Stimulated activated CD4-positive, alpha-beta T cell treated with anti-CD3 and anti-CD28 coated beads, Interleukin-15, amount 100 ng/mL, for 1 hour (primary cell): ENCODE measurements around the gene OSGIN1.

ENCODE experiments used
- DNase-seq, 2 donors: peaks; one replicate each; pipeline ENCODE4 v3.0.0-alpha.2; 2020; ENCODE audit warnings: low read depth in 1 of 2, low spot score in 1 of 2

OSGIN1 gene

DNA sequence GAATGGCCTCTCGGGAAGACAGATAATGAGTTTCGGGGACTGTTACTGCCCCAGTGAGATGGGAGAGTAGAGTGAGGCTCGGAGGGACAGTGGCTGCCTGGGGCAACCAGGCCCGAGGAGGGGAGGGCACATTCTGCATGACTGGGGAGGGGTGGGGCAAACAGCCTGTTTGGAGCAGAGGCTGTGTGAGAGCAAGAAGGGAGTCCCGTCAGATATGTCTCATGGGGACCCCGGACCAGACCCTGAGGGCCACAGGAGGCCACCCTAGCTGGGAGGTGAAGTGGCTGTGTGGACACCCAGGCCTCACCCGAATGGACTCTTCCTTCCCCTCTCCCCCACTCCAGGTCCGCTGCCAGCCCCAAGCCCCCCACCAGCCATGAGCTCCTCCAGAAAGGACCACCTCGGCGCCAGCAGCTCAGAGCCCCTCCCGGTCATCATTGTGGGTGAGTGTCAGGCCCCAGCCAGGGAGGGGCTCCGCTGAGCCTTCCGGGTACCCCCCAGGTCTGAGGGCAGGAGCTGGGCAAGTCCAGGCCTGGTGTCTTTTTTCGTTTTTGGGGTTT is 4.3 kb downstream of the OSGIN1 start:
- no peak for DNase-seq

DNA sequence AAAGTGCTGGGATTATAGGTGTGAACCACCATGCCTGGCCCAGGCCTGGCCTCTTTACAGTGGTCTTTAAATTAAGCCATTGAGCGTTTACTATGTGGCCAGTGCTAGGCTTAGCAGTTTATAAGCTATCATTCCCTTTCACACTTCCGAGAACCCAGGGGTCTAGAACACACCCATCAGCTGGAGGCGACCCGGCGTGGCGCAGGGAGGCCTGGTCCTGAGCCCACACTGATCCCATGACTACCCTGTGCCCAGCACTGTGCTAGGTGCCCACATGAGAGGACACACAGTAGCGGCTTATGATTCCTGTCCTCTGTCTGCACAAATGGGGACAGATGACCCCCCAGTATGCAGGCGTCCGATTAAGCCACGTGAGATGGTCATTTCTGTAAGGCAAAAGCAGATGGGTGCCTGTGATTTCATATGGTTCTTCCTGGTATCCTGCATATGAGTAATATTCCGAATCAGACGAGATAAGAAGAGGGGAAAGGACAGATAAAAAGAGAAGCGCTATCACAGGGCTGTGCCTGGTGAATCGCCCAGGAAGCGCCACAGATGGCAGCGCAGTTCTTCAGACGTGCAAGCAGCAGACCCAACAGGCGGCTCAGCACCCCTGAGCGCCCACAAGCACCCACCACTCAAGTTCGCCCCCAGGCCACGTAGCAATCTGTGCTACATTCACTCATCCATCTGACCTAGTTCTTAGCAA is 5.3 kb downstream of the OSGIN1 start:
- DNase-seq = no peak

- no peak for DNase-seq
Measured at GRCh38 chr16:83958846-83959565, 6.0 kb downstream of the OSGIN1 start.

DNA sequence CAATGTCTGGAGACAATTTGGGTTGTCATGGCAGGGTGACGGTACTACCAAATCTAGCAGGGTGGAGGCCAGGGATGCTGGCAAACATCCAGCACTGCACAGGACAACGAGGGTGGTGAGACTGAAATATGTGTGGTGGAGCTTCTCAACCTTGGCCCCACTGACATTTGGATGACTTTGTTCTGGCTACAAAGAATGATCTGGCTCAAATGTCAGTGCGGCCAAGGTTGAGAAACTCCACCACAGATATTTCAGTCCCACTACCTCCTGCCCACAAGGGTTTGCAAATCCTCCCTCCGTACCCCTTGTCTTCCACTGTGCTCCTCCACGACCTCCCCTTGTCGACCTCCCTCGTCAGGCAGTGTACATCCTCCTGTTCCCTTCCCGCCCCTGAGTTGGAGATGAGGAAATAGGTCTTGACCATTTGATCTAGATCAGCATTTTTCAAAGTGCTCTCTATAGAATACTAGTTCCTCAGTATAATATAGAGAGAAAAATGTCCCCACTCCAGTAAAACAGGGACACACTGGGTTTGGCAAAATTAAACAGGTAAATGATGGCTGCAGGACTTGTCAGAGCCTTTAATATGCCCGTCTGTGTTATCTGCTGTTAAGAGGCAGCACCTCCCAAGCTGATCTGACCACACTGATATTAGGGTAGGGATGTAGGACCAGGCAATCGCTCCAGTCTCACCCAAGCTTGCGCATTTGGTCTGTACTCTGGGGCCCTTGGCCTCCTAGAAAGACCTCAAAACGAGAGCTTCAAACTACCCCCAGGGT is 6.8 kb downstream of the OSGIN1 start:
- no peak for DNase-seq

GRCh38 chr16:83960521-83961249 is 7.6 kb downstream of the OSGIN1 start:
- no peak for DNase-seq

- DNase-seq = no peak
Measured at GRCh38 chr16:83961591-83961990, 8.6 kb downstream of the OSGIN1 start.

DNA sequence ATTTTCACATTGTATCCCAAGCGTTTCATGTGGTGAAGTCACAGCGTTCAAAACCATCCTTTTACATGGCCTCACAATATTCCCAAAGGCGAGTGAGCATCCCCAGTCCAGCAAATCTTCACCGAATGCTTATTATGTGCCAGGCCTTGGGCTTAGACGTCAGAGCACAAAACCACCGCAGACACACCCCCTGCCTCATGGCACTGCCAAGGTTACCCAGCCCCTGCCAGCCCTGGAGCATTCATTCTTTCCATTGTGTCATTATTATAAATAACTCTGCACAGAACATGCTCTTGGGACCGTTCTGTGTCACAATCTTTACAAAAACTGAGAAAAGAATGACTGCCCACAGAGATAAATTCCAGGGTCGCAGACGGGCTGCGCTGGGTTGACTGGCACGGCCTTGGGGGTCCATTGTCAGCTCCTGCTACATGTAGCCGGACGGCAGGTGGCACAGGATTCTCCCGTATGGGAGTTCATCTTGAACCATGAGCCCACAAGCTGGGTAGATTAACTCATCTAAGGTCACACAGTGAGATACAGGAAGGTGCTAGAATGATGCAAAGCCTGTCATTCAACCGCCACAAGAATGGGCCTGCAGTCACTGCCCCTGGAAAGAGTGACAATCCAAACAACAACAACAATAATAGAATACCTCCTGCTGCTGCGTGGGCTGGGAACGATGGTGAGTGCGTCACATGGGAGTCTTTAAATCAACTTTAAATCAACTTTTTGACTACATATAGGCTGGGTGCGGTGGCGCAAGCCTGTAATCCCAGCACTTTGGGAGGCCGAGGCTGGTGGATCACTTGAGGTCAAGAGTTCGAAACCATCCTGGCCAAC is 10.5 kb downstream of the OSGIN1 start:
- no peak for DNase-seq

DNA sequence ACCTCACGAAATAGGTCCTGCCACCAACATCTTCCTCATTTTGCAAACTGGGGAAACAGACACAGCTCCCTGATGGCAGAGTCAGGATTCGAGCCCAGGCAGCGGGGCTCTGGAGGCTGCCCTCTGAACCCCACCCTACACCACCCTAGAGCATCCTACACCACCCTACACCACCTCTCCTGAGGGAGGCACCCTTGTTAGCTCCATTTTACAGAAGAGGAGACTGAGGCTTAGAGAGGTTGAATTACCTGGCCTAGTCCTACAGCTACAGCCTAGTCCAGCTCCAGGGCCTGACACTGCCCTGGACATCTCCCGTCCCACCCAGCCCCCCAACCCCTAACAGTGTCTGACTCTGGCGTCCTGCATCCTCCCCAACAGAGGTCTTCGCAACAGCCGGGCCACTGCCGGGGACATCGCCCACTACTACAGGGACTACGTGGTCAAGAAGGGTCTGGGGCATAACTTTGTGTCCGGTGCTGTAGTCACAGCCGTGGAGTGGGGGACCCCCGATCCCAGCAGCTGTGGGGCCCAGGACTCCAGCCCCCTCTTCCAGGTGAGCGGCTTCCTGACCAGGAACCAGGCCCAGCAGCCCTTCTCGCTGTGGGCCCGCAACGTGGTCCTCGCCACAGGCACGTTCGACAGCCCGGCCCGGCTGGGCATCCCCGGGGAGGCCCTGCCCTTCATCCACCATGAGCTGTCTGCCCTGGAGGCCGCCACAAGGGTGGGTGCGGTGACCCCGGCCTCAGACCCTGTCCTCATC is 11.8 kb downstream of the OSGIN1 start:
- DNase-seq = no peak

DNA sequence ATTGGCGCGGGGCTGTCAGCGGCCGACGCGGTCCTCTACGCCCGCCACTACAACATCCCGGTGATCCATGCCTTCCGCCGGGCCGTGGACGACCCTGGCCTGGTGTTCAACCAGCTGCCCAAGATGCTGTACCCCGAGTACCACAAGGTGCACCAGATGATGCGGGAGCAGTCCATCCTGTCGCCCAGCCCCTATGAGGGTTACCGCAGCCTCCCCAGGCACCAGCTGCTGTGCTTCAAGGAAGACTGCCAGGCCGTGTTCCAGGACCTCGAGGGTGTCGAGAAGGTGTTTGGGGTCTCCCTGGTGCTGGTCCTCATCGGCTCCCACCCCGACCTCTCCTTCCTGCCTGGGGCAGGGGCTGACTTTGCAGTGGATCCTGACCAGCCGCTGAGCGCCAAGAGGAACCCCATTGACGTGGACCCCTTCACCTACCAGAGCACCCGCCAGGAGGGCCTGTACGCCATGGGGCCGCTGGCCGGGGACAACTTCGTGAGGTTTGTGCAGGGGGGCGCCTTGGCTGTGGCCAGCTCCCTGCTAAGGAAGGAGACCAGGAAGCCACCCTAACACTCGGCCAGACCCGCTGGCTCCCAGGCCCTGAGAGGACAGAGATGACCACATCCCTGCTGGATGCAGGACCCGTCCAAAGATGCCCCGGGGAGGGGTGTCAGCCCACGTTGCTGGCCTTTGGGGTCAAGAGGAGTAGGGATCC is 12.6 kb downstream of the OSGIN1 start:
- DNase-seq = no peak

DNA sequence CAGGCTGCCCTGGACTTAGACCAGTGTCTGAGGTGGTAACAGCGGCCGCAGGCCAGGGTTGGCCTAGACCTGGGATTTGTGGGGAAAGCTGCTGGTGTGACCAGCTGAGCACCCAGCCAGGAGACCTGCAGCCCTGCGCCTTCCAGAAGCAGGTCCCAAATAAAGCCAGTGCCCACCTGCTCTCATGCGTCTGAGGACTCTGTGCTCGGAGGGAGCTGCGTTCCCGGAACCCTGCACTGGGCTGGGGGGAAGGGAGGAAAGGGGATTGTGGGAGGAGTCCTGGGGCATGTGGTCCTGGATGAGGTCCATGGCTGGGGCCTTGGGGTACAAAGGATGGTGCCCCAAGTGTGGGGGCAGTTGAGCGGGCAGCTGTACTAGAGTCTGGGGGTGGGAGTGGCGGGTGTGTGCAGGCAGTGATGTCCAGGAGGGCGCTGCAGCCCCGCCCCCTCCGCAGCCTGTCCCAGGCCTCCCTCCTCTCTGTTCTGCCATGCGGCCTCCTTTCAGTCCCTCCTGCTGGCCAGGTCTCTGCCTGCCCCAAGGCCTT is 13.2 kb downstream of the OSGIN1 start:
- no peak for DNase-seq

GRCh38 chr16:83967091-83967490 is 14.1 kb downstream of the OSGIN1 start:
- no peak for DNase-seq

DNA sequence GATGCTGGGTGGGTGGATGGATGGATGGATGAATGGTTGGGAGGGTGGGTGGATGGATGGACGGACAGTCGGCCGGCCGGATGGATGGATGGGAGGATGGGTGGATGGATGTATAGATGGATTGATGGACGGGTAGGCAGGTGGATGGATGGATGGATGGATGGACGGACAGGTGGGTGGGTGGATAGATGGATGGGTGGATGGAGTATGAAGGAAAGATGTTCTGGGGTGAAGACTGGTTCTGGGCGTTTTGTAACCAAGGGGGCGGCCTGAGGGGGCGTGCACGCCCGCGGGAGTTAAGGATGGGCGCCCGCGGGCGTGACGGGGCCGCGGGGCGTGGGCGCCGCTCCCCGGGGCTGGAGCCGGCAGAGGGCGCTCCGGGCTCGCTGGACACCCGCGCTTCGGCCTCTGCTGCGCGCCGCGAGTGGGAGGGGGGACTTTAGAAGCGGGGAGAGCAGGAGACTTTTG is 14.8 kb downstream of the OSGIN1 start, which contains the start of gene NECAB2:
Gene NECAB2 (plus strand): TSS at position 407 of the 468 bp plus-strand sequence. CDS start 405 bp downstream, outside the sequence.
- DNase-seq = no peak

DNA sequence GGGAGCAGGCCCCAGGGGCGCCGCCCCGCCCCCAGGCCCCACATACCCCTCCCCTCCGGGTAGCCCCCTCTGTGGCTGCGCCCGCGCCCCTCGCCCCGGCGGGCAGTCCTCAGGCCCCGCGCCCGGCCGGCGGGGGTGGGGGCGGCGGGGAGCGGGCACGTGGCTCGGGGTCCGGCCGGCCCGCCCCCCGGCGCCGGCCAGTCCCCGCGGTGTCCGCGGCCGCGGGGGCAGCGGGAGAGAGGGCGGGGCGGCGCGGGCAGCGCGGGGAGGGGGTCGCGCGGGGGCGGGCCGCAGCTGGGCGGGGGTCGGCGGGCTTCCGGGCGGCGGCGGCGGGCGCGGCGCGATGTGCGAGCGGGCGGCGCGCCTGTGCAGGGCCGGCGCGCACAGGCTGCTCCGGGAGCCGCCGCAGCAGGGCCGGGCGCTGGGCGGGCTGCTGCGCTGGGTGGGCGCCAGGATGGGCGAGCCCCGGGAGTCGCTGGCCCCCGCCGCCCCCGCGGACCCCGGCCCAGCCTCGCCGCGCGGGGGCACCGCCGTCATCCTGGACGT is 15.3 kb downstream of the OSGIN1 start:
- no peak for DNase-seq

- no peak for DNase-seq
Measured at GRCh38 chr16:83968891-83969649, 16.0 kb downstream of the OSGIN1 start.

DNA sequence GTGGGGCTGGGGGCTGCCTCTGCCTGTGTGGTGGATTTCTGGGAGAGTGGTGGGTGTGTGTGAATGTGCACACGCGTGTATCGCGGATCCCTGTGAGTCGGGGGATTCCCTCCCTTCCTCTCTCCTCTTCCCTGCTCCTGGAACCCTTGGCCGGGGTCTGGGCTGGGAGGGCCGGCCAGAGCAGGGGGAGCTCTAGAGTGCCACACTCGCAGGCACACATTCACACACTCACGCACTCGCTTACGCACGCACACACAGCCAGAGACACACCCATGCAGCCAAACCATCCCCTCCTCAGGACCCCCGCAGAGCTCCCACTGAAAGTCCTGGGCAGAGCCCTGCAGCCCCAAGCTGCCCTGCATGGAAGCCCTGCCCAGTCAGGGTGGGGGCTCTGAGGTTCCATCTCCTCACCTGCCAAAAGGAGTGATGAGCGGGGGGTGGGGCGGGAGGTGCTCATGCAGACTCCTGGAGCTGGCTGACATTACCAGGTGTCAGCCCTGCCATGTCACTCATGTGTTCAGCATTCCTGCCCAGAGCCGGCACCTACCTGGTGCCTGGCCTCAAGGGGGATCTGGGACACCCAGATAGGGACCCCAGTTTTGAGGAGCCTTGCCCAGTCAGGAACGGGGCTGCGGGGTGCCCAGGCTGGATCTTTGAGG is 16.9 kb downstream of the OSGIN1 start:
- no peak for DNase-seq

DNA sequence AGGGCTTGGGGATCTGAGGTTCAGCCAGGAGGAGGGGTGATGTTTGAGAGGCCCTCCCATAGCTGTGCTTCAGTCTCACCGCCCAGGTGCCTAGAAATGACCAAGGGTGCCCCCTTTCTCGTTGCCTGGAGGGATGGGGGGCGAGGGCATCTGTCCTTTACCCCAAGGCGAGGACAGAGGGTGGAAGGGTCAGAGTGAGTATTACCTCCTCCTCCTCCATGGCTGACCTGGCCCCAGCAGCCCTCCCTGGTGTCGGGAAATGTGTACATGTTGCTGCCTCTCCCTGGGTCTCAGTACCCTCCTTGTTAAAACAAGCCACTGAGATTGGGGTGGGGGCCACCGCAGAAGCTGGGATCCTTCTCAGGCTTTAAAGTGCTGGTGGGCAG is 17.4 kb downstream of the OSGIN1 start:
- no peak for DNase-seq
